Left ventricle myocardium inferior (tissue), 1 donor: ENCODE measurements around the gene MSI2. TPM values are rescaled to one million over a fixed set of nuclear protein-coding genes. Genes with fewer than 3 reads are reported as not detected.

Experiments used
- DNase-seq: peaks from one replicate; pipeline ENCODE4 v3.0.0-alpha.2; 2020
- H3K27ac ChIP-seq: fragments of 200-600 bp; replicated peaks from 2 replicates; pipeline ENCODE4 v1.8.0; 2021
- H3K27me3 ChIP-seq: fragments of 200-600 bp; 2 replicates; pipeline ENCODE4 v1.8.0; 2021; ENCODE audit warnings: low read depth
- H3K36me3 ChIP-seq: fragments of 200-600 bp; 2 replicates; pipeline ENCODE4 v1.8.0; 2021
- H3K4me1 ChIP-seq: fragments of 200-600 bp; 2 replicates; pipeline ENCODE4 v1.8.0; 2021
- H3K4me3 ChIP-seq: fragments of 200-600 bp; 2 replicates; pipeline ENCODE4 v1.8.0; 2021; ENCODE audit warnings: mild to moderate bottlenecking, moderate library complexity
- H3K9me3 ChIP-seq: fragments of 200-600 bp; replicated peaks from 2 replicates; pipeline ENCODE4 v1.8.0; 2021
- intact Hi-C: fragments of 100-400 bp; cut with micrococcal nuclease; formaldehyde crosslinking; loops from one replicate; pipeline ENCODE4 v1.11.0; 2022
- total RNA-seq: library from RNA; stranded (reverse); fragmentation: NEBNext Ultra II Directional; extraction: Animal tissue kit (Norgen Biotek cat#: 25700); gene quantifications from one replicate; pipeline ENCODE4 v1.2.1, GENCODE V29; 2021
- TF ChIP-seq, protein P1 (sequence below): fragments of 200-600 bp; IDR thresholded peaks from 2 replicates; pipeline ENCODE4 v1.8.0; 2021; ENCODE audit warnings: antibody characterized with exemption, mild to moderate bottlenecking, borderline replicate concordance
- donor health status: DM: no; HTN: yes; CAD: no; lungs with severe emphysema.

Gene MSI2
- total RNA-seq, 1 donor from 2014 or later, result 118 TPM

- no peak for DNase-seq
- Histone ChIP-seq H3K9me3 (no peaks in the 10 kb centered on the region), H3K27ac (no peak overlapping the region), H3K4me3 (no peak overlapping the region), H3K27me3 (no peaks in the 10 kb centered on the region), H3K36me3 (no peaks in the 10 kb centered on the region), H3K4me1 (peaks cover 12% of the 10 kb centered on the region)
- TF ChIP-seq, protein P1, sequence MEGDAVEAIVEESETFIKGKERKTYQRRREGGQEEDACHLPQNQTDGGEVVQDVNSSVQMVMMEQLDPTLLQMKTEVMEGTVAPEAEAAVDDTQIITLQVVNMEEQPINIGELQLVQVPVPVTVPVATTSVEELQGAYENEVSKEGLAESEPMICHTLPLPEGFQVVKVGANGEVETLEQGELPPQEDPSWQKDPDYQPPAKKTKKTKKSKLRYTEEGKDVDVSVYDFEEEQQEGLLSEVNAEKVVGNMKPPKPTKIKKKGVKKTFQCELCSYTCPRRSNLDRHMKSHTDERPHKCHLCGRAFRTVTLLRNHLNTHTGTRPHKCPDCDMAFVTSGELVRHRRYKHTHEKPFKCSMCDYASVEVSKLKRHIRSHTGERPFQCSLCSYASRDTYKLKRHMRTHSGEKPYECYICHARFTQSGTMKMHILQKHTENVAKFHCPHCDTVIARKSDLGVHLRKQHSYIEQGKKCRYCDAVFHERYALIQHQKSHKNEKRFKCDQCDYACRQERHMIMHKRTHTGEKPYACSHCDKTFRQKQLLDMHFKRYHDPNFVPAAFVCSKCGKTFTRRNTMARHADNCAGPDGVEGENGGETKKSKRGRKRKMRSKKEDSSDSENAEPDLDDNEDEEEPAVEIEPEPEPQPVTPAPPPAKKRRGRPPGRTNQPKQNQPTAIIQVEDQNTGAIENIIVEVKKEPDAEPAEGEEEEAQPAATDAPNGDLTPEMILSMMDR, result no peak
- intact Hi-C loops, result loop anchor here (10.0 kb wide), 1 partner anchor 267 kb away; no protein-coding TSS in a partner anchor
Observed at GRCh38 chr17:57511475-57512123, 255.3 kb downstream of the MSI2 start.

DNA sequence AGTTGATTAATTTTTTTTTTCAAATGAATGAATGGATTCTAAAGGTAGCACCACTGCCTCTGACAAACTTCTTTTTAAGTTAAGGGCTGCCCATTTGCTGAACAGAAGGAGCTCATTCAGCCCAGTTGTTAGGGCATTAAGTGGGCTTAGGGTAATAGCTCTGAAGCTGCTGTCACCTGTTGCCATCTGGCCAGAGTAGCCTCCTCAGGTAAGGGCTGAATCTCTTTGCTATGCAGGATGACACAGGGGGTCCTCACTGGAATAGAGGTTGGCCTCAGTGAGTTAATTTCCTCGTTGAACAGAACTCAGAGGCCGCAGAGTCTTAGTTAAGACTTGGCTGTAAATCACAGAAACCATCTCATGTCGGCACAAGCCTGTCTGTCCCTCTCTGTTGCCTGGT, 255.9 kb downstream of the MSI2 start:
- DNase-seq, result no peak
- Histone ChIP-seq H3K27ac (no peak overlapping the region), H3K9me3 (no peaks in the 10 kb centered on the region), H3K4me3 (no peak overlapping the region), H3K36me3 (no peaks in the 10 kb centered on the region), H3K27me3 (no peaks in the 10 kb centered on the region), H3K4me1 (peaks cover 13% of the 10 kb centered on the region)
- TF ChIP-seq, protein P1, result no peak
- intact Hi-C loops, result loop anchor here (10.0 kb wide), 1 partner anchor 267 kb away; no protein-coding TSS in a partner anchor

DNA sequence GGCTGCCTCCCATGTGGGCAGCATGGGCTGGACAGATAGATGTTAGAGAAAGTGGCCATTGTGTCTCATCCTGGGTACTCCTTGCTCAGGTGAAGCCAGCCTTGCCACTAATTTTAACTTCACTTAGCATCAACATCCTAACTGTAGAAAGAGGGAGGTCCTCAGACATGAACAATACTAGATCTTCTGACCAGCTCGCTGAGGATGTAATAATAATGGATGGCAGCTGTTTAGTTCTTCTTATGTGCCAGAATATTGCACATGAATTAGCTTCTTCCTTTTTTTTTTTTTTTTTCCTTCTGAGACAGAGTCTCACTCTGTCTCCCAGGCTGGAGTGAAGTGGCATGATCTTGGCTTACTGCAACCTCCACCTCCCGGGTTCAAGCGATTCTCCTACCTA, 256.4 kb downstream of the MSI2 start:
- H3K27me3 ChIP-seq, result no peaks in the 10 kb centered on the region
- TF ChIP-seq, protein P1, result no peak
- H3K4me3 ChIP-seq, result no peak overlapping the region
- peaks cover 13% of the 10 kb centered on the region for H3K4me1 ChIP-seq
- H3K36me3 ChIP-seq, result no peaks in the 10 kb centered on the region
- no peak overlapping the region for H3K27ac ChIP-seq
- DNase-seq, result no peak
- no peaks in the 10 kb centered on the region for H3K9me3 ChIP-seq
- intact Hi-C loops, result loop anchor here (10.0 kb wide), 1 partner anchor 268 kb away; no protein-coding TSS in a partner anchor

DNA sequence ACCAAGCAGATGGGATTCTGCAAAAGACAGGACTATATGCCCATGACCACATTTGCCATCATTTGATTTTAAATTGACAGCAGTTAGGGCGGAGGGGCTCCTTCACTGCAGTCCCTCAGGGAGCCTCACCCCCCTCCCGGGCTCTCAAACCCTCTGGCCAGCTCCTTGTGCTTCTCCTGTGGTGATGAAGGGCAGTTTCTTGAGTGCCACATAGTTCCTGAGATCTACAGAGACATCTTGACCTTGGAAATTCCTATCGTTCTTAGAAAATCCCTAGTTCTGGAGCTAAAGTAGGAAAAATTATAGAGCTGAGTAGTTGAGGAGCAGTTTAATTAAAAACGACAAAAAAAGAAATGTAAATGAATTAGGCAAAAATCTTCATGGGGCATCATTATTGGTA, 257.2 kb downstream of the MSI2 start:
- no peak overlapping the region for H3K4me3 ChIP-seq
- no peaks in the 10 kb centered on the region for H3K27me3 ChIP-seq
- intact Hi-C loops, result loop anchor here (10.0 kb wide), 1 partner anchor 269 kb away; no protein-coding TSS in a partner anchor
- H3K27ac ChIP-seq, result no peak overlapping the region
- no peaks in the 10 kb centered on the region for H3K36me3 ChIP-seq
- no peak for DNase-seq
- TF ChIP-seq, protein P1, result no peak
- H3K4me1 ChIP-seq, result peaks cover 18% of the 10 kb centered on the region
- no peaks in the 10 kb centered on the region for H3K9me3 ChIP-seq

- no peaks in the 10 kb centered on the region for H3K27me3 ChIP-seq
- no peaks in the 10 kb centered on the region for H3K9me3 ChIP-seq
- H3K27ac ChIP-seq, result no peak overlapping the region
- peaks cover 28% of the 10 kb centered on the region for H3K4me1 ChIP-seq
- TF ChIP-seq, protein P1, result no peak
- H3K36me3 ChIP-seq, result no peaks in the 10 kb centered on the region
- DNase-seq, result no peak
- intact Hi-C loops, result loop anchor here (10.0 kb wide), 1 partner anchor 270 kb away; no protein-coding TSS in a partner anchor
- no peak overlapping the region for H3K4me3 ChIP-seq
Observed at GRCh38 chr17:57514614-57515013, 258.3 kb downstream of the MSI2 start.
